HL-60 (cell line): ENCODE data around the gene PPP1R16B.

Experiments
- POLR2AphosphoS5 ChIP-seq: IDR thresholded peaks from 2 replicates; pipeline ENCODE4 v1.6.1; 2012; ENCODE audit warnings: low read depth
- TF ChIP-seq, protein P1 (sequence below): IDR thresholded peaks from one replicate; pipeline ENCODE4 v1.5.1; 2011; ENCODE audit warnings: low read length, control low read depth, inconsistent platforms; ENCODE audit not compliant: insufficient read depth

DNA sequence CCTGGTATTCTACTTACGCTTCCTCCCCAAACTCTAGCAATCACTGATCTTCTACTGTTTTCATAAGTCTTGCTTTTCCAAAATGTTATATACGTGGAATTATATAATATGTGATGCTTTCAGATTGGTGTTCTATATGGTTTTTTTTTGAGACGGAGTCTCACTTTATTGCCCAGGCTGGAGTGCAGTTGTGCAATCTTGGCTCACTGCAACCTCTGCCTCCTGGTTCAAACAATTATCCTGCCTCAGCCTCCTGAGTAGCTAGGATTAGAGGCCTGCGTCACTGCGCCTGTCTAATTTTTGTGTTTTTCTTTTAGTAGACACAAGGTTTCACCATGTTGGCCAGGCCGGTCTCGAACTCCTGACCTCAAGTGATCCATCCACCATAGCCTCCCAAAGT is 109.9 kb downstream of the PPP1R16B start:
- TF ChIP-seq, protein P1, sequence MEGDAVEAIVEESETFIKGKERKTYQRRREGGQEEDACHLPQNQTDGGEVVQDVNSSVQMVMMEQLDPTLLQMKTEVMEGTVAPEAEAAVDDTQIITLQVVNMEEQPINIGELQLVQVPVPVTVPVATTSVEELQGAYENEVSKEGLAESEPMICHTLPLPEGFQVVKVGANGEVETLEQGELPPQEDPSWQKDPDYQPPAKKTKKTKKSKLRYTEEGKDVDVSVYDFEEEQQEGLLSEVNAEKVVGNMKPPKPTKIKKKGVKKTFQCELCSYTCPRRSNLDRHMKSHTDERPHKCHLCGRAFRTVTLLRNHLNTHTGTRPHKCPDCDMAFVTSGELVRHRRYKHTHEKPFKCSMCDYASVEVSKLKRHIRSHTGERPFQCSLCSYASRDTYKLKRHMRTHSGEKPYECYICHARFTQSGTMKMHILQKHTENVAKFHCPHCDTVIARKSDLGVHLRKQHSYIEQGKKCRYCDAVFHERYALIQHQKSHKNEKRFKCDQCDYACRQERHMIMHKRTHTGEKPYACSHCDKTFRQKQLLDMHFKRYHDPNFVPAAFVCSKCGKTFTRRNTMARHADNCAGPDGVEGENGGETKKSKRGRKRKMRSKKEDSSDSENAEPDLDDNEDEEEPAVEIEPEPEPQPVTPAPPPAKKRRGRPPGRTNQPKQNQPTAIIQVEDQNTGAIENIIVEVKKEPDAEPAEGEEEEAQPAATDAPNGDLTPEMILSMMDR, result no peak
- no peak for TF ChIP-seq POLR2AphosphoS5
